Right atrium auricular region (tissue), 2 donors: ENCODE results near the gene ZNF785. TPM values are rescaled to one million over a fixed set of nuclear protein-coding genes. Genes with fewer than 3 reads are reported as not detected.
A peak's percentile ranks its signal among the peaks of the same experiment; 100 is the strongest.
"Not testable (repeated sequence)": the region's sequence is repeated elsewhere in the genome, so short reads cannot be mapped to it uniquely, and the experiment has no call there.

Source experiments
- DNase-seq: peaks from one replicate; pipeline ENCODE4 v3.0.0-alpha.2; 2019; ENCODE audit warnings: low spot score
- H3K27ac ChIP-seq, 2 donors: fragments of 200-600 bp; sonication (generic); 1 replicate in 1 of 2; 2 replicates in 1 of 2; pipeline ENCODE4 v1.5.1; 2016 to 2019
- H3K27me3 ChIP-seq, 2 donors: fragments of 200-600 bp; sonication (generic); one replicate each; pipeline versions ENCODE4 v1.5.1 to v1.6.0; 2017 to 2019
- H3K36me3 ChIP-seq: fragments of 200-600 bp; sonication (generic); one replicate; pipeline ENCODE4 v1.5.1; 2016
- H3K4me1 ChIP-seq, 2 donors: fragments of 200-600 bp; sonication (generic); one replicate each; pipeline versions ENCODE4 v1.5.1 to v1.6.0; 2017 to 2019
- H3K4me3 ChIP-seq, 2 donors: fragments of 200-600 bp; sonication (generic); 1 replicate in 1 of 2; 2 replicates in 1 of 2; pipeline ENCODE4 v1.5.1; 2017 to 2019; ENCODE audit warnings: mild to moderate bottlenecking in 1 of 2, moderate library complexity in 1 of 2
- H3K9me3 ChIP-seq, 2 donors: fragments of 200-600 bp; sonication (generic); one replicate each; pipeline ENCODE4 v1.5.1; 2019
- total RNA-seq, 2 donors: library from RNA; depleted of rRNA; stranded (reverse); fragments of >200 nt; gene quantifications; one replicate each; pipeline ENCODE4 v1.1.0, GENCODE V29; 2016
- TF ChIP-seq, protein P1 (sequence below), 2 donors: fragments of 200-600 bp; sonication (generic); IDR thresholded peaks; one replicate each; pipeline ENCODE4 v1.5.1; 2019; ENCODE audit warnings: antibody characterized with exemption in 2 of 2

ZNF785 gene
- total RNA-seq, 2 donors from 2014 or later: 5.5 to 6.0 TPM

DNA sequence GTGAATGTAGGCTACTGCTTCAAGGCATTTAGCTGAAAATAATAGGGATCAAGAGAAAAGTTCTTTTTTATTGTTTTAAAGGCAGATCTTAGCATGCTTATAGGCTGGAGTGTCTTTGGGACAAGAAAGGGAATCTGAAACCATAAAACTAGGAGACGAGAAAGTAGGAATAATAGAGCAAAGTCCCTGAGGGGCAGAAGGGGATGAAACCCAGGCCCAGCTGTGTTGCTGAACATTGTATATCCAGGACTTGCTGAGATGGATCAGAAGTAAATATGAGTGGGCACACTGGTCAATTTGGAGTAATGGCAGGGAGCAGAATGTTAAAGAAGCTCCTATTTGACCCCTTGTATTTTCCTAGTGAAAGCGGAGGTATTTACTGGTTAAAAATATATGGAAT lies 15.4 kb upstream of the ZNF785 start:
- no peak for DNase-seq
- Histone ChIP-seq H3K27ac (no peak overlapping the region), H3K4me1 (no peaks in the 10 kb centered on the region), H3K4me3 (no peak overlapping the region), H3K27me3 (no peaks in the 10 kb centered on the region), H3K36me3 (peaks cover 31% of the 10 kb centered on the region), H3K9me3 (no peaks in the 10 kb centered on the region)
- TF ChIP-seq, protein P1, sequence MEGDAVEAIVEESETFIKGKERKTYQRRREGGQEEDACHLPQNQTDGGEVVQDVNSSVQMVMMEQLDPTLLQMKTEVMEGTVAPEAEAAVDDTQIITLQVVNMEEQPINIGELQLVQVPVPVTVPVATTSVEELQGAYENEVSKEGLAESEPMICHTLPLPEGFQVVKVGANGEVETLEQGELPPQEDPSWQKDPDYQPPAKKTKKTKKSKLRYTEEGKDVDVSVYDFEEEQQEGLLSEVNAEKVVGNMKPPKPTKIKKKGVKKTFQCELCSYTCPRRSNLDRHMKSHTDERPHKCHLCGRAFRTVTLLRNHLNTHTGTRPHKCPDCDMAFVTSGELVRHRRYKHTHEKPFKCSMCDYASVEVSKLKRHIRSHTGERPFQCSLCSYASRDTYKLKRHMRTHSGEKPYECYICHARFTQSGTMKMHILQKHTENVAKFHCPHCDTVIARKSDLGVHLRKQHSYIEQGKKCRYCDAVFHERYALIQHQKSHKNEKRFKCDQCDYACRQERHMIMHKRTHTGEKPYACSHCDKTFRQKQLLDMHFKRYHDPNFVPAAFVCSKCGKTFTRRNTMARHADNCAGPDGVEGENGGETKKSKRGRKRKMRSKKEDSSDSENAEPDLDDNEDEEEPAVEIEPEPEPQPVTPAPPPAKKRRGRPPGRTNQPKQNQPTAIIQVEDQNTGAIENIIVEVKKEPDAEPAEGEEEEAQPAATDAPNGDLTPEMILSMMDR (IDR thresholded peaks at IDR 0.05): no peak

DNA sequence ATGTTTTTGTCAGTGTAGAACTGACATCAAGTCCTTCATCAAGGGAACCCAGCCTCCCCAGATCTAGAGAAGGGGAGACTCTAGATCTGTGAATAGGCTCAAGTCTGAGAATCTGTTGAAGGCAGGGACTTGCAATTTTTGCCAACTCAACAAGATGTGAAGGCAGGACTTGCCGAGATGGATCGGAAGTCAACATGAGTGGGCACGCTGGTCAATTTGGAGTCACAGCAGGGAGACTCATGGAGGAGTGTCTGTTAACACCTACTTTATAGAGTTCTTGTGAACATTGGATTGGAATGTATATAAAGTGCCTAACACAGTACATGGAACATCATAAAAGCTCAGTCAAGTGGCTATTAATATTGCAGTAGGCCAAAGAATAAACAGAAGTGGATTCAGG lies 14.7 kb upstream of the ZNF785 start:
- no peaks in the 10 kb centered on the region for H3K4me1 ChIP-seq
- no peak overlapping the region for H3K27ac ChIP-seq
- no peak overlapping the region for H3K4me3 ChIP-seq
- TF ChIP-seq, protein P1 (IDR thresholded peaks at IDR 0.05): no peak
- no peaks in the 10 kb centered on the region for H3K27me3 ChIP-seq
- DNase-seq: no peak
- peaks cover 24% of the 10 kb centered on the region for H3K36me3 ChIP-seq
- H3K9me3 ChIP-seq: no peaks in the 10 kb centered on the region

DNA sequence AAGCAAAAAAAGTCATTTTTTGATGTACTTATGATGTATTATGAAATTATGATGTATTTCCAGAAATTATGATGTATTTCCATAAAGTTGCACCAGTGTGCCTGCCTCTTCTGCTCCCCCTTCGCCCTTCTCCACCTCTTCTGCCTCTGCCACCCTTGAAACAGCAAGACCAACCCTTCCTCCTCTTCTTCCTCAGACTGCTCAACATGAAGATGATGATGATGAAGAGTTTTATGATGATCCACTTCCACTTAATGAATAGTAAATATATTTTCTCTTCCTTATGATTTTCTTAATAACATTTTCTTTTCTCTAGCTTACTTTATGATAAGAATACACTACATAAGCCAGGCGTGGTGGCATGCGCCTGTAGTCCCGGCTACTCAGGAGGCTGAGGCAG lies 7.4 kb upstream of the ZNF785 start:
- TF ChIP-seq, protein P1 (IDR thresholded peaks at IDR 0.05): no peak
- H3K4me3 ChIP-seq: no peak overlapping the region
- no peaks in the 10 kb centered on the region for H3K36me3 ChIP-seq
- H3K27ac ChIP-seq: no peak overlapping the region
- H3K4me1 ChIP-seq: no peaks in the 10 kb centered on the region
- DNase-seq: no peak
- no peaks in the 10 kb centered on the region for H3K27me3 ChIP-seq
- H3K9me3 ChIP-seq: no peaks in the 10 kb centered on the region

DNA sequence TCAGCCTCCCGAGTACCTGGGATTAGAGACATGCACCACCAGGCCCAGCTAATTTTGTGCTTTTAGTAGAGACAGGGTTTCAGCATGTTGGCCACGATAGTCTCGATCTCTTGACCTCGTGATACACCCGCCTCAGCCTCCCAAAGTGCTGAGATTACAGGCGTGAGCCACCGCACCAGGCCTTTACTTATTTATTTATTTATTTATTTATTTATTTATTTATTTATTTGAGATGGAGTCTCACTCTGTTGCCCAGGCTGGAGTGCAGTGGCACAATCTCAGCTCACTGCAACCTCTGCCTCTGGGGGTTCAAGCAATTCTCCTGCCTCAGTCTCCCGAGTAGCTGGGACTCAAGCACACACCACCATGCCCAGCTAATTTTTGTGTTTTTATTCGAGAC lies 5.4 kb upstream of the ZNF785 start:
- H3K9me3 ChIP-seq, H3K27ac ChIP-seq, DNase-seq, H3K27me3 ChIP-seq, H3K4me1 ChIP-seq, H3K4me3 ChIP-seq, H3K36me3 ChIP-seq: not testable (repeated sequence)

DNA sequence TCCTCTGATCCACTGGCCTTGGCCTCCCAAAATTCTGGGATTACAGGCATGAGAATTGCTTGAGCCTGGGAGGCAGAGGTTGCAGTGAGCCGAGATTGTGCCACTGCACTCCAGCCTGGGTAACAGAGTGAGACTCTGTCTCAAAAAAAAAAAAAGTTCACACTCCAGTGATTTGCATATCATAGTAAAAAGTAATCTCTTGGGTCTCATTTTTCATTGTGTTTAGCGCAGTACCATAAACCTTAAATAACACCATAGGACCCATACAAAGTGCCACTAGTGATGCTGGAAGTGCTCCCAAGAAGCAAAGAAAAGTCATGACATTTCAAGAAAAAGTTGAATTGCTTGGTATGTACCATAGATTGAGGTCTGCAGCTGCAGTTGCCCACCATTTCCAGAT lies 4.1 kb upstream of the ZNF785 start:
- not testable (repeated sequence) for DNase-seq, H3K27me3 ChIP-seq, H3K36me3 ChIP-seq, H3K9me3 ChIP-seq, H3K27ac ChIP-seq, H3K4me3 ChIP-seq
- peaks cover 0 to 12% of the 10 kb centered on the region in 2 donors for H3K4me1 ChIP-seq

DNA sequence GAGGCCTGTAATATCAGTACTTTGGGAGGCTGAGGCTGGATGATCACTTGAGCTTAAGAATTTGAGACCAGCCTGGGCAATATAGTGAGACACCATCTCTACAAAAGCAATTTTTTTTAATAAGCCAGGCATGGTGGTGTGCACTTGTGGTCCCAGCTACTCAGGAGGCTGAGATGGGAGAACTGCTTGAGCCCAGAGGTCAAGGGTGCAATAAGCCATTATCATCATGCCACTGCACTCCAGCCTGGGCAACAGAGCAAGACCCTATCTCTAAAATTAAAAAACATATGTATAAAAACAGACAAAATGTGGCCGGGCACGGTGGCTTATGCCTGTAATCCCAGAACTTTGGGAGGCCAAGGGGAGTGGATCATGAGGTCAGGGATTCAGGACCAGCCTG lies 3.2 kb upstream of the ZNF785 start:
- Histone ChIP-seq H3K27ac (no peak overlapping the region), H3K36me3 (no peaks in the 10 kb centered on the region), H3K27me3 (no peaks in the 10 kb centered on the region), H3K9me3 (no peaks in the 10 kb centered on the region), H3K4me3 (no peak overlapping the region), H3K4me1 (peaks cover 0 to 20% of the 10 kb centered on the region in 2 donors)
- TF ChIP-seq, protein P1 (IDR thresholded peaks at IDR 0.05): no peak
- no peak for DNase-seq

DNA sequence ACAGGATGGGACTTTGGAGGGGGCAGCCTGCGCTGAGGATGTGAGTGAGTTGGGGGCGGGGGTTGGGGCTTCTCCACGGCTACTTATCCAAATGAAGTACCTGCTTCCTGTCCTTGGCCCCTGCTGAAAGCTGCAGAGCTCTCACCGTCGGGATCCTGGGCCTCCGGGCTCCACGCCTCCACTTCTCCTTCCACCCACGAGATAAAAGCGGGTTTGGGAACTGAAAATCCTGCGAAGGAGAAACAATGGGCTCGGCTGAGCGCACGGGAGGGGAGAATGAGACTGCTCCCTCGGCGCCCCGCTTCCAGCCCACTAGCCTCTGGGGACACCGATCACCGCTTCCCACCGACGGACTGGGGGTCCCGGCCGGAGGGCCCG lies 486 bp downstream of the ZNF785 start:
- H3K4me3 ChIP-seq: peak overlapping the region; percentile 70 to 72
- H3K27me3 ChIP-seq: no peaks in the 10 kb centered on the region
- no peaks in the 10 kb centered on the region for H3K9me3 ChIP-seq
- H3K4me1 ChIP-seq: peaks cover 0 to 27% of the 10 kb centered on the region in 2 donors
- H3K27ac ChIP-seq: peak overlapping the region; percentile 93 to 95
- DNase-seq: no peak
- TF ChIP-seq, protein P1 (IDR thresholded peaks at IDR 0.05): no peak
- peaks cover 12% of the 10 kb centered on the region for H3K36me3 ChIP-seq
